Measurements from ENCODE around the gene EPS8L3. TPM values are rescaled to one million over a fixed set of nuclear protein-coding genes. Genes with fewer than 3 reads are reported as not detected.
A peak's percentile ranks its signal among the peaks of the same experiment; 100 is the strongest.

Gene EPS8L3
- total and polyA plus RNA-seq, 2 of the 8 experiments (the other 6 are each of a cell fraction or from before 2014, with no cell fraction given) = not detected

GRCh38 chr1:109776911-109777310 lies 13.2 kb upstream of the EPS8L3 start:
- POLR2A ChIA-PET (ENCODE audit: partially characterized antibody) = interaction anchor here (0.5 to 2.3 kb wide), 3 partner anchors 100 to 269 kb away, joined by 3 to 10 read pairs (median 3); partner anchors contain the start of gene AHCYL1
- TF ChIP-seq EGR1 (IDR thresholded peaks at IDR 0.05; ENCODE audit: borderline replicate concordance, low read depth, low read length) = no peak
- no peak for TF ChIP-seq SIX5 (IDR thresholded peaks at IDR 0.05; ENCODE audit: low read depth, low read length)
- TF ChIP-seq CTCF (IDR thresholded peaks at IDR 0.05; ENCODE audit: control extremely low read depth in 1 of 3, insufficient read depth in 1 of 3, low read depth in 1 of 3, low read length in 3 of 3) = peak; percentile 93 to 99 (median 97)
- no peak for TF ChIP-seq CHD1 (IDR thresholded peaks at IDR 0.05; ENCODE audit: low read depth, low read length)
- peak; percentile 100 for TF ChIP-seq RAD21 (IDR thresholded peaks at IDR 0.05 in 1 of 2, conservative IDR thresholded peaks at IDR 0.05 in 1 of 2; ENCODE audit: low read depth in 2 of 2, low read length in 2 of 2)
- no peak for TF ChIP-seq SP4 (IDR thresholded peaks at IDR 0.05; ENCODE audit: low read length)
- TF ChIP-seq RBBP5 (IDR thresholded peaks at IDR 0.05; ENCODE audit: borderline replicate concordance, low read depth, low read length) = no peak
- 0 out of 2 replicates have a peak, but pooled peaks have one; percentile 9 for TF ChIP-seq SRF (IDR thresholded peaks at IDR 0.05; ENCODE audit: low read depth, low read length)
- no peak for TF ChIP-seq PHF8 (conservative IDR thresholded peaks at IDR 0.05; ENCODE audit: low read depth, low read length)
- 0 out of 2 replicates have a peak, but pooled peaks have one; percentile 51 for TF ChIP-seq YY1 (IDR thresholded peaks at IDR 0.05; ENCODE audit: low read depth, low read length)

More at GRCh38 chr1:109776911-109777310, 13.2 kb upstream of the EPS8L3 start:
- peak overlapping the region; percentile 80 for H2AFZ ChIP-seq (ENCODE audit: low read length)
- no peak overlapping the region for H2BK15ac ChIP-seq (ENCODE audit: low read length)
- no peak overlapping the region for H4K91ac ChIP-seq (replicated peaks; ENCODE audit: insufficient read length, low read length)
- 0 out of 2 replicates have a peak overlapping the region, but pooled peaks have one; percentile 51 for H2BK12ac ChIP-seq (ENCODE audit: low read depth, low read length)
- H3K23me2 ChIP-seq (ENCODE audit: low read depth, low read length) = no peaks in the 10 kb centered on the region
- no peak overlapping the region for H2BK20ac ChIP-seq (ENCODE audit: low read length)
- no peak overlapping the region for H2AK5ac ChIP-seq (ENCODE audit: low read depth, low read length)
- no peak overlapping the region for H3K4me2 ChIP-seq (ENCODE audit: insufficient read depth in 1 of 2, low read depth in 2 of 2, low read length in 2 of 2)
- DNase-seq (ENCODE audit: low read depth in 1 of 2, low spot score in 2 of 2) (peak; percentile 50 to 89), FAIRE-seq (no peak)
- H3K27me3 ChIP-seq (replicated peaks in 1 of 4; ENCODE audit: control insufficient read depth in 3 of 4, extremely low read depth in 1 of 4, insufficient read depth in 3 of 4, low read length in 3 of 4) = no peaks in the 10 kb centered on the region; a peak in 2 of 7 replicates
- H3K23ac ChIP-seq (ENCODE audit: insufficient read length) = no peak overlapping the region
- CTCF ChIA-PET (ENCODE audit: partially characterized antibody) = interaction anchor here (0.6 to 27.2 kb wide), 62 partner anchors 12 to 340 kb away, joined by 3 to 700 read pairs (median 5); partner anchors contain the start of genes AHCYL1 and EPS8L3
- H3K4me1 ChIP-seq (replicated peaks in 1 of 4; ENCODE audit: control insufficient read depth in 3 of 4, insufficient read depth in 4 of 4, low read length in 3 of 4) = peaks cover 0 to 4% (median 0%) of the 10 kb centered on the region in 4 experiments; a peak in 1 of 7 replicates
- no peak overlapping the region for H3K4ac ChIP-seq (replicated peaks; ENCODE audit: insufficient read length, low read depth, low read length)
- no peaks in the 10 kb centered on the region for H3K79me1 ChIP-seq (ENCODE audit: low read depth, low read length)
- H3K56ac ChIP-seq (replicated peaks; ENCODE audit: insufficient read length, low read depth, low read length) = no peak overlapping the region
- WGBS, 2 experiments (ENCODE audit: extremely low coverage in 1 of 2, insufficient coverage in 1 of 2, insufficient read length in 1 of 2, insufficient replicate concordance in 2 of 2, low coverage in 1 of 2, low lambda C conversion rate in 2 of 2, missing lambda C conversion rate in 1 of 2) = 25% methylated on average over 4 of the region's 4 CpGs; no CpG with 5 or more reads in 1 of the 2 experiments
- H3K18ac ChIP-seq (ENCODE audit: extremely low read depth, low read length) = no peak overlapping the region
- H4K8ac ChIP-seq (ENCODE audit: extremely low read depth, insufficient read depth, low read length) = no peak overlapping the region
- peaks cover 7 to 8% of the 10 kb centered on the region in 2 experiments; a peak in 3 of 4 replicates for H3K9me3 ChIP-seq (ENCODE audit: insufficient read depth in 2 of 2, low read depth in 1 of 2, low read length in 1 of 2)
- H3K36me3 ChIP-seq (ENCODE audit: control insufficient read depth in 2 of 4, insufficient read depth in 4 of 4, low read length in 3 of 4) = no peaks in the 10 kb centered on the region
- no peak overlapping the region for H4K5ac ChIP-seq (ENCODE audit: insufficient read length, low read depth, low read length)
- H4K20me1 ChIP-seq (replicated peaks in 1 of 2; ENCODE audit: control insufficient read depth in 1 of 2, insufficient read depth in 2 of 2, low read length in 2 of 2) = no peaks in the 10 kb centered on the region
- H3K9ac ChIP-seq (replicated peaks in 1 of 4; ENCODE audit: extremely low read depth in 1 of 4, low read depth in 3 of 4, low read length in 3 of 4) = no peak overlapping the region
- no peak overlapping the region for H2BK5ac ChIP-seq (ENCODE audit: low read depth, low read length)
- no peaks in the 10 kb centered on the region for H3K79me2 ChIP-seq (ENCODE audit: control insufficient read depth in 1 of 2, insufficient read depth in 2 of 2, low read length in 2 of 2)
- H3K27ac ChIP-seq (ENCODE audit: low read depth, low read length) = no peak overlapping the region
- no peak overlapping the region for H2BK120ac ChIP-seq (replicated peaks; ENCODE audit: low read depth, low read length)
- H3K14ac ChIP-seq (ENCODE audit: insufficient read length) = no peak overlapping the region
- no peak overlapping the region for H3K4me3 ChIP-seq (ENCODE audit: extremely low read depth in 1 of 4, insufficient read depth in 2 of 4, low read depth in 3 of 4, low read length in 4 of 4)

Measured in H1 (cell line).